Measurements from ENCODE around the gene SLC38A3.

Gene SLC38A3

DNA sequence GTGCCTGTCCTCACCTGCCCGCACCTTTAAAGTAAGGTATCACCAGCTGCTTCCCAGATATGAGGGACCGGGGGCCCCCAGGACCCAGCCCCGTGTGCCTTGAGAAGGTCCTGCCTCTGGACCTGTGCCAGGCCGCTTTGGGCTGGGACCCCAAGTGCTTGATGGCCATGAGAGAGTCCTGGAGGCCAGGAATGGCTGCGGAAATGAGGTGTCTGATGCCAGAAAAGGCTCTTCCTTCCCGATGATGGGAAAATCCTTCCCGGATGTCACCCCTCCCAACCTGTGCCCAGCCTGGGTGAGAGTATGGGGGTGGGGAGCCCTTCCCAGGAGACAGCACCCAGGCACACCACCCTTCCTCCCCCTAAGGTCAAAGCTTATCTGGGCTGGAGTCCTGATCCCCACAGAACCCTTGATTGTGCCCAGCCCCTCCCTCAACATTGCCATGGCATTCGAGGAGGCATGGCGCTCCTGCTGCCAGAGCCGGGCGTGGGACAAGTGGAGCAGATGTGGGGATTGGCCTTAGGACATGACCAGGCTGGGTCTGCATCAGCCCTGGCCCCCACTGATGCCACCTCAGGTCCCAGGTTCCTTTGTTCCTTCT lies 35.7 kb upstream of the SLC38A3 start:
- no peak for DNase-seq

DNA sequence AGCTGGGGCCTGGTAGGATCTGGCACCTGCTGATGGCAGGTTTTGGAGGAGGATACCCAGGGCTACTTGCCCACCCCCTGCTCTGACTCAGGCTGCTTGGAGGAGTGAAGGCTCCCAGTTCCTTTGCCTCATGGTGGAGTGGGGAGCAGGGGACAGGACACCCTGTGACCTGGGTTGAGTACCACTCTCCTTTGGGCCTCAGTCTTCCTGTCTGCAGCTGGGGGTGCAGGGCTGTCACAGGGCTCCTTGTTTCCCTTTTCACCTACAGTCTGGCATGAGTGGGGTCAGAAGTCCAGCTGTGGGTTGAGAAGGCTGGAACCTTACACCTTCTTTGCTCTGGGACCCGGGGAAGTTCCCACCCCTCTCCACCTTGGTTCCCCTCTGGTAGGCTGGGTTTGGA lies 35.2 kb upstream of the SLC38A3 start:
- no peak for DNase-seq

DNA sequence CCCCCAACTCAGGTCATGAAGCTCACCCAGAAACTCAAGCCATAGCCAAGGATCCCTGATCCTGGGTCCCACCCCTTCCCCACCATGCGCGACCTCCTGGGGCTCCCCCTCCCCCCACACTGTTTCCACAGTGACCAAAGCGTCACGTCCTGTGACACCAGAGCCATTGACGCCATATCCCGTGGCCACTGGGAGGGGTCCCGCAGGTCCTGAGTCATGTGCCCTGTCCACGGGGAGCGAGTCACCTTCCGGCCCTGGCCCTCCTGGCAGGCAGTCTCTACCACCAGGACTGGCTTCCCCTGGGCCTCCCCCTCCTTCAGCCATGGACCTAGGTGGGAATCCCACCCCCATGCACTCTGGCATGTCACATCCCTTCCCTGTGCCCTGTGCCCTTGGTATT lies 34.4 kb upstream of the SLC38A3 start:
- no peak for DNase-seq

DNA sequence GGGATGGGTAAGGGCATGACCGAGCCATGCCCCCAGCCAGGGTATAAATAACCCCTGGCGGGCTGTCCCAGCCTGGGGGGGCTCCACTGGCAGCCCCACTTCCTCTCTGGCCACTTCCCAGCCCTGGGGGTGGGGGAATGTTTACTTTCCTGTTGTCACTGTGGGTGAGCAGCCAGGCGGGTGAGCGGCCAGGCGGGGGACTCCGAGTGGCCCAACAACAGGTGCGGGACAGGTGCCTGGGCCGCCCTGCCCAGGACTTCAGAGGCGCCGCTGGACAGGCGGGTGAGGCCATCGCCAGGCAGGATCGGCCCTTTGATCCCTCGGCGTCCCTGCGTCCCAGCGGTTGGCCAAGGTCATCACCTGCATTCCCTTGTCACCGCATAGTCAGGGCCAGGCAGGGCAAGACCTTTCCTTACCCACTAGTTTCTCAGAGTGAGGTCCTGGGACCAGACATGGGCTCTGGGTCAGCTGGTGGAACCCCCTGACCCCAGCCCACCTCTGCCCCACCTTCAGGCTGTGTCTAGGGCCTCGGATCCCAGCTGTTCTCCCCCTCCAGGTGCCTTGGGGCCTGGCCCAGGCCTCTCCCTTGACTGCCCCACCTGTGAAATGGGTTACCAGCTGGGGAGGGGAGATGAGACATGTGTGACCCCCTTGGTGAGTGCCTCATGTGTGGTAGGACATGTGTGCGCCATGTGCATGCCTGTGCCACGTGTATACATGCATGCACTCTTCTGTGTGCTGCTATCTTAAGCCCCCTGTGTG lies 33.4 kb upstream of the SLC38A3 start:
- no peak for DNase-seq

DNA sequence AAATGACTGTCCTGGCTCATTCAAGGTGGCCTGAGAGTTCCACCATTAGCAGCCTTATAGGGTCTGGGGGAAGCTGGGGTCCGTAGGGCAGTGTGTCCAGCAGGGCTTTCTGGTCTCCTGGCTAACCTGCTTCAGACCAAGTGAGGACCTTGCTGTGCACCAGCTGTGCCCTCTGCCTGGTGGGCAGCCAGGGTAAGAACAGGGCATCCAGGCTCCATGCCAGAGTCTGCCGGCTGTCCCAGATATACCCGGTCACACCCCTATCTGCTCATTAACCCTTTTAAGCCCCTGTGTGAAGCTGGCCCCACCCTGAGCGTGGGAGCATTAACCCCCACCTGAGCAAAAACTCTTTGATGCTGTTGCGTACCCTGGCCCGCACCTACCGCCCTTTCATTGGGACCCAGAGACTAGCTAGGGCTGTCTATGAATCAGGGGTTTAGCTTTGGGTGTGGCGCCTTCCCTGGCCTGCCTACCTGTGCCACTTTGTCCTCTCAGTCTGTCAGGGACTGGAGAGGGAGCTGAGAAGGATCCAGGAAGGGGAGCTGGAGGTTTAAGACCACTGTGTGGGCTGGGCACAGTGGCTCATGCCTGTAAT lies 32.3 kb upstream of the SLC38A3 start:
- DNase-seq = no peak

DNA sequence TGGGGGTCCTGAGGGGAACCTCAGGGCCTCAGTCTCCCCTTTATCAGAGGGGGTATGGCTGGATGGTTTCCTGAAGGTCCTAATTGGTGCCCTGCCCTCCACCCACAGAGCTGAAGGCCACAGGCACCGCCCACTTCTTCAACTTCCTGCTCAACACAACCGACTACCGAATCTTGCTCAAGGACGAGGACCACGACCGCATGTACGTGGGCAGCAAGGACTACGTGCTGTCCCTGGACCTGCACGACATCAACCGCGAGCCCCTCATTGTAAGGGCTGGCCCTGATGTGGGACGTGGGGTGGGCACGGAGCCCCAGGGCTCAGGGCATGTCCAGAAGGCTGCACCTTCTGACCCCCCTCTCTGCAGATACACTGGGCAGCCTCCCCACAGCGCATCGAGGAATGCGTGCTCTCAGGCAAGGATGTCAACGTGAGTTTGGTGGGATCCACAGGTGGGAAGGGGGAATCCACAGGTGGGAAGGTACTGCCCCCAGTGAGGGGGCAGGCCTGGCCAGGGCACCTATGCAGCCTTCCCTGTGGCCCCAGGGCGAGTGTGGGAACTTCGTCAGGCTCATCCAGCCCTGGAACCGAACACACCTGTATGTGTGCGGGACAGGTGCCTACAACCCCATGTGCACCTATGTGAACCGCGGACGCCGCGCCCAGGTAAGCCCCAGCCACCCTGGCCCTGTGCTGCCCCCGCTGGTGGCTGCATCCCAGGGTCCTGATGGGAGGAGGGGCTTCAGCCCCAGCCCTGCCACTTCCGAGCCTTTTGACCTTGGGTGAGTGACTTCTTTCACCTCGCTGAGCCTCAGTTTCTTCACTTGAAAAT lies 31.2 kb upstream of the SLC38A3 start:
- no peak for DNase-seq

DNA sequence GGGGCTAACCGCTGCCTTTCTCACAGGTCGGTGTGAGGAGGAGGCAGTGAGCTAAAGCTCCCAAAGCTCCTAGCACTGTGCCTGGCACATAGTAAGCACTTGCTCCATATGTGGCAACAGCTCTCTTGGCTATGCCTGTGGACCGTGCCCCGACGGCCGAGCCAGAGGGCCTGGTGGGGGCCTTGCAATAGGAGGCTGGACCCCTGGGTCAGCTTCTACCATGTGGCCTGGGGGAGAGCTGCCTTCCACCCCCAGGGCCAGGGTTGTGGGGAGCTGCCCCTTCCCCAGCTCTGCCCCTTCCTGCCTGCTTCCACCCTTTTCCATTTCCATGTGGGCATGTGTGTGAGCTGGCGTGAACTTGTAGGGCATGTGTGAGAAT lies 30.6 kb upstream of the SLC38A3 start:
- no peak for DNase-seq

DNA sequence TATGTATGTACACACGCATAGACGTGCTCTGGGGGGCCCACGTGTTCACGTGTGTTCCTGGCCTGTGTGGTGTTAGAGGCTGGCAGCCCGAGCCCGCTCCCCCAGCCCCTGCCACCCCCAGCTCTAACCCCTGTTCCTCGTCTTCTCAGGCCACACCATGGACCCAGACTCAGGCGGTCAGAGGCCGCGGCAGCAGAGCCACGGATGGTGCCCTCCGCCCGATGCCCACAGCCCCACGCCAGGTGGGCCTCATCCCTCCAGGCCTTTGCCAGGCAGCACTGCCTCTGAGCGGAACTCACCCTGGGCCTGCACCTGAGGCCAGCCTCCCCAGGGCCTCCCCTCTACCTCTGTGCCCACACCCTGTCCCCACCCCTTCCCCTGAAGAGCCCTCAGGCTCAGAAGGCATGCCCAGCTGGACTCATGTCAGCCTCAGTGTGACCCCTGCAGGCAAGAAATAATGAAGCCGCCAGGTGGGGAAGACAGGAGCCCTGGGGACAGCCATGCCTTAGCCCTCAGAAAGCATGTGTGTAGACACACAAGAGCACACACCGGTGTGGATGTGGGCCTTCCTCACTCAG lies 30.0 kb upstream of the SLC38A3 start:
- no peak for DNase-seq

DNA sequence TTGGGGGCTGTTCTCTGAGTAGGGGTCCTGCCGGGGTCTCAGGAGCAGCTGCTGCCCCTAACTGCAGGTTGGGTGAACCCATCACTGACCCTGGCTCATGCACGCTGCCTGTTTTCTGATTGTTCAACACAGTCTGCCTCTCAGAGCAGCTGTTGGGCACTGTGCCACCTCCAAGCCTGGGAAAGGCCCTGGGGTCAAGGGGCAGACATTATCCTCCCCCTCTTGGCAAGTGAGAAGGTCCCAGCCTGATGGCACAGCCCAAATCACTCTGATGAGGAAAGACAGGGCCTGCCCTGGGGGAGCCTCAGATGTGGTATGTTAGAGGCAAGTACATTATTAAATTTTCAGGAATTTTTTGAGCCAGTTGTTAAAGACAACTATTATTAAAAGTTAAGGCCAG lies 27.7 kb upstream of the SLC38A3 start:
- DNase-seq = no peak

DNA sequence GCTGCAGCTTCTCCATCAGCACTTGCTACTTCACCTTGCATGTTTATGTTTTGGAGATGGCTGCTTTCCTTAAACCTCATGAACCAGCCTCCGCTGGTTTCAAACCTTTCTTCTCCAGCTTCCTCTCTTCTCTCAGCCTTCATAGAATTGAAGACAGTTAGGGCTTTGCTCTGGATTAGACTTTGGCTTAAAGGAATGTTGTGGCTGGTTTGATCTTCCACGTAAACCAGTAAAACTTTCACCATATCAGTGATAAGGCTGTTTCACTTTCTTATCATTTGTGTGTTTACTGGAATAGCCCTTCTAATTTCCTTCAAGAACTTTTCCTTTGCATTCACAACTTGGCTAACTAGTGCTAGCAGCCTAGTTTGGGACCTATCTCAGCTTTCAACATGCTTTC lies 25.4 kb upstream of the SLC38A3 start:
- no peak for DNase-seq

DNA sequence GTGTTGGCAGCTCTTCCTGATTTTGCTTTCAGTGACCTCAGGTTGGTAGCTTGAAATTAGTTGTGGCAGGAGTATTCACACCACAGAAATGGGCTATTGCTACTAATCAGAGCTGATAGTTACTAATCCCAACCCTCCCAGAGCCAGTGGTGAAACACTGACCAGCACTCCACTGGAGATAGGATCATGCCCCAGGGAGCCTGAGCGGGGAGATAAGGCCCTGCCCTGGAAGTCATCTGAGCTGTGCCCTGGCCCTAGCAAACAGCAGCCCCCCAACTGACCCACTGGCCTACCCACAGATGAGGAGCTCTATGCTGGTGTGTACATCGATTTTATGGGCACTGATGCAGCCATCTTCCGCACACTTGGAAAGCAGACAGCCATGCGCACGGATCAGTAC lies 23.1 kb upstream of the SLC38A3 start:
- DNase-seq = no peak

DNA sequence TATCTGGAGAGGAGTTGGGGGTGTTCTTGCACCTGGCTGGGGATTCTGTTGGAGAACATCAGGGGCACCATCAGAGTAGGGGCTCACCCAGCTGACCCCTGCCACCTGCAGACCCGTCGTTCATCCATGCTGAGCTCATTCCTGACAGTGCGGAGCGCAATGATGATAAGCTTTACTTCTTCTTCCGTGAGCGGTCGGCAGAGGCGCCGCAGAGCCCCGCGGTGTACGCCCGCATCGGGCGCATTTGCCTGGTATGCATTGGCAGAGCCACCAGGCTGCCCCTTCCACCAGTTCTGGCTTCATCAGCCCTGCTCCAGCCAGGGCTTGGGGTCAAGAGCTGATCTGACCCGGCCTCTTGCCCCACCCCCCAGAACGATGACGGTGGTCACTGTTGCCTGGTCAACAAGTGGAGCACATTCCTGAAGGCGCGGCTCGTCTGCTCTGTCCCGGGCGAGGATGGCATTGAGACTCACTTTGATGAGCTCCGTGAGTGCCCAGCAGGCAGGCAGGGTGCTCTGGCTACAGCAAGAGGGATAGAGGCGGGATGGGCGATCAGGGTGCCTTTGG lies 22.5 kb upstream of the SLC38A3 start:
- DNase-seq = no peak

DNA sequence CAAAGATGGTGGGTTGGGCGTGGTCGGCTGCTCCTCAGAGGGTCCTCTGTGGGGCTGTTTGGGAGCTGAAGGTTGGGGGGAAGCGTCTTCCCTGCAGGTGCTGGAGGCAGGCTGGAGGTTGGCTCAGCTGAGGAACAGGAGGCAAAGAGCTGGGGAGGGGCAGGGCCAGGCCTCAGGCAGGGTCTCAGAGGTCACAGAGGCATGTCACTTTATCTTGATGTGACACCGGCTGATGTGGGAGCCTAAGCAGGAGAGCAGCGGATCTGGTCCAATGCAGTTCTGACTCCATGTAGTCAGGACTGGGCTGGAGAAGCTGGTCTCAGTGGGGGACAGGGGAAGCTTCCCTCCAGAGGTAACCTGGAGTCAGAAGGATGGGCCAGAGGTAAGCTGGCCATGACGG lies 21.3 kb upstream of the SLC38A3 start:
- no peak for DNase-seq

DNA sequence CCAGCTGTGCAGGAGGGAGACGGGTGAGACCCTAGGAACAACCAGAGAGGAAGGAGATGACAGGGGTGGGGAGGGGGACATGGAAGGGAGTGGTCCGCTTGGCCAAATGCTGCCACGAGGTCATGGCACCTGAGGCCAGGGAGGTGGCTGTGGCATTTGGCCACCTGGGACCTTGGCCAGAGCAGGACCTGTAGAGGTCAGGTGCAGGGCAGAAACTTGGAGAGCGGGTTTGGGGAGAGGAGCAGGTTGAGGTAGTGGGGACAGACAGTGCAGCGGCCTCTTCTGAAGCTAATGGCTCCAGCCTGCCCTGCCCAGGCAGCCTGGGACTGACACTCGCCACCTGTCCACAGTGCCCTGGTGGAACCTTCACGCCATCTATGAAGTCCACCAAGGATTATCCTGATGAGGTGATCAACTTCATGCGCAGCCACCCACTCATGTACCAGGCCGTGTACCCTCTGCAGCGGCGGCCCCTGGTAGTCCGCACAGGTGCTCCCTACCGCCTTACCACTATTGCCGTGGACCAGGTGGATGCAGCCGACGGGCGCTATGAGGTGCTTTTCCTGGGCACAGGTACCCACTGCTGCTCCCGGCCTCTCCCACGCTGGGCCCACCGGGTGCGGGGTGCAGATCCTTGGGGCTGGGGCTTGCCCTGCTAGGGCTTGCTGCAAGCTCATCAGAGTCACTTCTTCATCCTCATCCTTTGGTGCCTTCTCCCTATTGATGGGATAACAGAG lies 20.7 kb upstream of the SLC38A3 start:
- no peak for DNase-seq

DNA sequence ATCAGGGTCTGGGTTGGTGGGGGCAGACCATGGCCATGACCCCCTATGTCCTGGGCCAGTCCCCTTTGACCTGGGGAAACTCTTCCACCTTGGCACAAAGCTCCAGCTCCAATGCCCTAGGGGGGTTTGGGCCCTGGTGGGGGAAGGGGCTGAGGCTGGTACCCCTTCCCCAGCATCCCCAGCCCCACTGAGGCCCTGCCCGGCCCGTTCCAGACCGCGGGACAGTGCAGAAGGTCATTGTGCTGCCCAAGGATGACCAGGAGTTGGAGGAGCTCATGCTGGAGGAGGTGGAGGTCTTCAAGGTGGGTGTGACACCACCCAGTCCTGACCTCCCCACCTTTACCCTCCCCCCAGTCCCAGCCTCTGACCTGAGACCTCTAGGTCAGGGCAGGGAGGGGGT lies 19.8 kb upstream of the SLC38A3 start:
- DNase-seq = no peak

DNA sequence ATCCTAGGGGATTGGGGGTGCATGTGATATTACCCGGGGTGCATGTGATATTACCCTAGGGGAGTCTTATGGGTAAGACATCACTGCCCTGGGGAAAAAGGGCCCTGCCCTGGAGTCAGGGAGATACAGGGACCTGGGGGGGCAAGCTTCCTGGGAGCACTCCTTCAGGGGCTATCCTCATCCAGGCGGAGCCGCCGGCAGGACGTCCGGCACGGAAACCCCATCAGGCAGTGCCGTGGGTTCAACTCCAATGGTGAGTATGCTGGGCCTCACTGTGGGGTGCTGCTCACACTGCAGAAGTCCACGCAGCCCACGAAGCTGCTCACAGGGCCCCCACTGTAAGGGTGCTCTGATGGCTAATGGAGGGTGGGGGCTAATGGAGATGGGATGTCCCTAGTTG lies 19.0 kb upstream of the SLC38A3 start:
- no peak for DNase-seq

DNA sequence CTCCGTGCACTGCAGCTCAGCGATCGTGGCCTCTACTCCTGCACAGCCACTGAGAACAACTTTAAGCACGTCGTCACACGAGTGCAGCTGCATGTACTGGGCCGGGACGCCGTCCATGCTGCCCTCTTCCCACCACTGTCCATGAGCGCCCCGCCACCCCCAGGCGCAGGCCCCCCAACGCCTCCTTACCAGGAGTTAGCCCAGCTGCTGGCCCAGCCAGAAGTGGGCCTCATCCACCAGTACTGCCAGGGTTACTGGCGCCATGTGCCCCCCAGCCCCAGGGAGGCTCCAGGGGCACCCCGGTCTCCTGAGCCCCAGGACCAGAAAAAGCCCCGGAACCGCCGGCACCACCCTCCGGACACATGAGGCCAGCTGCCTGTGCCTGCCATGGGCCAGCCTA lies 17.3 kb upstream of the SLC38A3 start:
- DNase-seq = no peak

DNA sequence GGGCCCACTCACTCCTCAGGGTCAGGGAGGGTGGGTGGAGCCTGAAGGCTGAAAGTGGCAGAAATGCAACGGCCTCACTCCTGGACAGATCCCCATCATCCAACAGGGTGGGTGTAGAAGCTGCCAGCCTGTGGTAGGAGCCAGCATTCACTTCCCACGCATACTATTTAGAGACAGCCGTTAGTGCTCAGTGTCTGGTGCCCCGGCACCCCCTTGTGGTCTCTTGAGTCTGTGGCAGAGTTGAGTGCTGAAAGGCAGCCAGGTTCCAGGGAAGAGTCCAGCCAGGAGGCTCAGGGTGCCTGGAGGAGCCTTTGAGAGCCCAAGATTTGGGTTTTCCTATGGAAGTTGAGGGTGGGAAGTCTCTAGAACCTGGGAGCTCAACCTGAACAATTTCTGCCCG lies 15.8 kb upstream of the SLC38A3 start:
- peak; percentile 78 for DNase-seq

DNA sequence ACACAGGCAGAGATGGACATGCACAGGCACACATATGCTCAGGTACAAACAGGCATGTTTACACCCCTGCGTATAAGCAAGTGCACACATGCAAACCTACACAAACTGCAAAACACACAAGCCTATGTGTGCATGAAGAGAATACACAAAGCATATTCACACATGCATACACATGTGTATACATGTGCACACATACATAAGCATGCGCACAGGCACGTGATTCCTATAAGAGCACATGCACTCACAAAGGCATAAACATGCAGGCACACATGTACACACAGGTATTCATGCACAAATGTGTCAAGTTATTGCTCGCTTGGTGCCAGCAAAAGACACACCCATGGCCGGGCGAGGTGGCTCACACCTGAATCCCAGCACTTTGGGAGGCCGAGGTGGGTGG lies 15.1 kb upstream of the SLC38A3 start:
- no peak for DNase-seq

DNA sequence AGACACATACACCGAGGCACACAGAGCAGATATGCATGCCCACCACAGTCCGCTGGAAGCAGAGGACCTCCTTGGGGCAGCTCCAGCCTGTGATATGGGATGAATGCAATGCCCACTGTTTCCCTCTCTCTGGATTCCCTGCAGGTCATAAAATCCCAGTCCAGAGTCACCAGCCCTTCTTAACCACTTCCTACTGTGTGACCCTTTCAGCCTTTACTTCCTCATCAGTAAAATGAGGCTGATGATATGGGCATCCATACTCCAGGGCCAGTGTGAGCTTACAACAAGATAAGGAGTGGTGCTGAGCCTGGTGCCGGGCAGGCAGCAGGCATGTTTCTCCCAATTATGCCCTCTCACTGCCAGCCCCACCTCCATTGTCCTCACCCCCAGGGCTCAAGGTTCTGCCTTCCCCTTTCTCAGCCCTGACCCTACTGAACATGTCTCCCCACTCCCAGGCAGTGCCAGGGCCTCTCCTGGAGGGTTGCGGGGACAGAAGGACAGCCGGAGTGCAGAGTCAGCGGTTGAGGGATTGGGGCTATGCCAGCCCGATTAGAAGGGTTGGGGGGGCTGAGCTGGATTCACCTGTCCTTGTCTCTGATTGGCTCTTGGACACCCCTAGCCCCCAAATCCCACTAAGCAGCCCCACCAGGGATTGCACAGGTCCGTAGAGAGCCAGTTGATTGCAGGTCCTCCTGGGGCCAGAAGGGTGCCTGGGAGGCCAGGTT lies 14.0 kb upstream of the SLC38A3 start, which contains the start of gene GNAT1:
GNAT1 (plus strand) TSS at position 675 of the 725 bp plus-strand sequence. CDS start 116 bp downstream, outside the sequence.
- DNase-seq = no peak

DNA sequence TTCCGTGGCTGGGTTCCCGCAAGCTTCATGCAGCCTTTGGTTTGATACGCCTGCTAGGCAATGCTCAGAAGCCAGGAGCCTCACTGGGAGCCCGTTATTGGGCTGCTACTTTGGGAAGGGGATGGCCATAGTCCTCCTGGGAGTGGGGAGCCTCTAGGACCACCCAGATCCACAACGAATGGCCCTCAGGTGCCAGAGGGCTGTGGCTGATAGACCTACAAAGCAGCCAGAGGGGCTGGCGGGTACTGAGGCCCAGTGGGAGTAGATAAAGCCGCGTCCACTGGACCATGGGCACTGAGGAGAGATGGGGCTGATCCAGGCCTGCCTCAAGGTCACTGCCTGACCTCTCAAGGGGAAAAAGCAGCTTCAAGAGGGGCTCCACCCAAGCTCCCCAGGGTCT lies 12.9 kb upstream of the SLC38A3 start:
- DNase-seq = no peak

Data from fibroblast of skin of abdomen (primary cell).